GM19452 (cell line): ENCODE results near the gene AP1G2.
A peak's percentile ranks its signal among the peaks of the same experiment; 100 is the strongest.
"Not testable (repeated sequence)": the region's sequence is repeated elsewhere in the genome, so short reads cannot be mapped to it uniquely, and the experiment has no call there.

Experiments used
- ATAC-seq: cut with Tn5 transposase; IDR thresholded peaks from one replicate; pipeline ENCODE4 v1.9.1; 2021; ENCODE audit not compliant: unreplicated experiment

Gene AP1G2

GRCh38 chr14:23600806-23601205, 33.2 kb upstream of the AP1G2 start:
- ATAC-seq, result no peak

- no peak for ATAC-seq
These were observed 32.7 kb upstream of the AP1G2 start for GRCh38 chr14:23600322-23600707.

- ATAC-seq, result not testable (repeated sequence)
These were observed 26.6 kb upstream of the AP1G2 start for GRCh38 chr14:23594191-23594590.

- ATAC-seq, result no peak
These were observed 22.6 kb upstream of the AP1G2 start for GRCh38 chr14:23590198-23590597.

- no peak for ATAC-seq
These were observed 22.0 kb upstream of the AP1G2 start for GRCh38 chr14:23589606-23590005.

- ATAC-seq, result peak; percentile 98
These were observed 21.4 kb upstream of the AP1G2 start for GRCh38 chr14:23588884-23589598.

GRCh38 chr14:23584527-23585203, 17.1 kb upstream of the AP1G2 start:
- ATAC-seq, result not testable (repeated sequence)

GRCh38 chr14:23583761-23584526, 16.4 kb upstream of the AP1G2 start:
- not testable (repeated sequence) for ATAC-seq

- no peak for ATAC-seq
These were observed 15.5 kb upstream of the AP1G2 start for GRCh38 chr14:23582906-23583760.

GRCh38 chr14:23580948-23581281, 13.3 kb upstream of the AP1G2 start:
- ATAC-seq, result no peak

- no peak for ATAC-seq
These were observed 12.7 kb upstream of the AP1G2 start for GRCh38 chr14:23580152-23580926.

- no peak for ATAC-seq
These were observed 12.1 kb upstream of the AP1G2 start for GRCh38 chr14:23579739-23580138.

- ATAC-seq, result no peak
These were observed 11.7 kb upstream of the AP1G2 start for GRCh38 chr14:23579311-23579630.

GRCh38 chr14:23578560-23579310, 11.1 kb upstream of the AP1G2 start, which contains the start of gene JPH4:
JPH4 (minus strand) TSS chr14:23578790; CDS start chr14:23577453, 1,337 bp downstream.
- ATAC-seq, result no peak

GRCh38 chr14:23577710-23578392, 10.3 kb upstream of the AP1G2 start:
- no peak for ATAC-seq

- ATAC-seq, result no peak
These were observed 9.6 kb upstream of the AP1G2 start for GRCh38 chr14:23577004-23577681.

- ATAC-seq, result no peak
These were observed 5.9 kb upstream of the AP1G2 start for GRCh38 chr14:23573384-23574015.

GRCh38 chr14:23572836-23573235, 5.2 kb upstream of the AP1G2 start:
- no peak for ATAC-seq
